A673 (cell line): ENCODE results near the gene CAP1.

ENCODE experiments used
- EZH2 ChIP-seq: fragments of 200-600 bp; sonication (generic); IDR thresholded peaks from 2 replicates; pipeline ENCODE4 v1.6.1; 2017; ENCODE audit warnings: borderline replicate concordance, low read depth, mild to moderate bottlenecking, mixed read lengths, antibody characterized with exemption, low read length; ENCODE audit not compliant: poor library complexity, severe bottlenecking
- TF ChIP-seq, protein P1 (sequence below): fragments of 300-800, 200-600 bp; sonication (generic); conservative IDR thresholded peaks from 2 replicates; pipeline ENCODE4 v1.5.1; 2017; ENCODE audit warnings: low read depth, mild to moderate bottlenecking, antibody characterized with exemption, low read length, moderate library complexity, mixed read lengths

DNA sequence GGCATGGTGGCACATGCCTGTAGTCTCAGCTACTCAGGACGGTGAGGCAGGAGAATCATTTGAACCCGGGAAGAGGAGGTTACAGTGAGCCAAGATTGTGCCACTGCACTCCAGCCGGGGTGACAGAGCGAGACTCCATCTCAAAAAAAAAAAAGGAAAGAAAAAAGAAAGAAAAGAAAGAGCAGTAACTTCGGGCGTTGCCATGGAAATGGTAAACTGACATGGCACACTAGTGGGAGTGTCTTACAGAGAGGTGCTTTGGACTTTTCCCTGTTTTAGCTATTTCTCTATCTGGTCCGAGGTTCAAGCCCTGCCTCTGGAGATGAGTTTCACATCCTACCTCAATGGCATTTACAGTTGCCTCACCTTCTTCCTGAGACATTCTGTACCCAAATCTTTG lies 79.6 kb downstream of the CAP1 start:
- TF ChIP-seq, protein P1, sequence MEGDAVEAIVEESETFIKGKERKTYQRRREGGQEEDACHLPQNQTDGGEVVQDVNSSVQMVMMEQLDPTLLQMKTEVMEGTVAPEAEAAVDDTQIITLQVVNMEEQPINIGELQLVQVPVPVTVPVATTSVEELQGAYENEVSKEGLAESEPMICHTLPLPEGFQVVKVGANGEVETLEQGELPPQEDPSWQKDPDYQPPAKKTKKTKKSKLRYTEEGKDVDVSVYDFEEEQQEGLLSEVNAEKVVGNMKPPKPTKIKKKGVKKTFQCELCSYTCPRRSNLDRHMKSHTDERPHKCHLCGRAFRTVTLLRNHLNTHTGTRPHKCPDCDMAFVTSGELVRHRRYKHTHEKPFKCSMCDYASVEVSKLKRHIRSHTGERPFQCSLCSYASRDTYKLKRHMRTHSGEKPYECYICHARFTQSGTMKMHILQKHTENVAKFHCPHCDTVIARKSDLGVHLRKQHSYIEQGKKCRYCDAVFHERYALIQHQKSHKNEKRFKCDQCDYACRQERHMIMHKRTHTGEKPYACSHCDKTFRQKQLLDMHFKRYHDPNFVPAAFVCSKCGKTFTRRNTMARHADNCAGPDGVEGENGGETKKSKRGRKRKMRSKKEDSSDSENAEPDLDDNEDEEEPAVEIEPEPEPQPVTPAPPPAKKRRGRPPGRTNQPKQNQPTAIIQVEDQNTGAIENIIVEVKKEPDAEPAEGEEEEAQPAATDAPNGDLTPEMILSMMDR, result no peak
- no peak for TF ChIP-seq EZH2
